Right kidney (tissue), 1 donor: Measurements from ENCODE around the gene PLEKHH1.

Source experiments
- DNase-seq: peaks from one replicate; pipeline ENCODE4 v3.0.0-alpha.2; 2016

Gene PLEKHH1

DNA sequence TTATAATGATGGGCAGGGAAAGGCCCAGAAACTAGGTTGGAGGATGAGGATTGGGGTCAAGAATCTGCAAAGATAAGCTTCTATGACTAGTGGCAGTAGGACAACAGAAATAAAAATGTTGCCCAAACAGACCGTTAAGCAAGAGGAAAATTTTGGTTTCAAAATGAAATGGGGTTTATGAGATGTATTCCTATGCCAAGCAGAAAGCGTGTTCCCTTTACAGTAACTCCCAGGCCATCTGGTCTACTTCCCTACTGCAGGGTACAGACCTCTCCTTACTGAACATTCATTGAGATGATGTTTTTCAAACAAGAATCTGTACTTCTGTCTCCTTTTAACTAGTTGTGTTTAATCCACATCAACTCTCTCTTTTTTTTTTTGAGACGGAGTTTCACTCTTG, 24.1 kb upstream of the PLEKHH1 start:
- no peak for DNase-seq

DNA sequence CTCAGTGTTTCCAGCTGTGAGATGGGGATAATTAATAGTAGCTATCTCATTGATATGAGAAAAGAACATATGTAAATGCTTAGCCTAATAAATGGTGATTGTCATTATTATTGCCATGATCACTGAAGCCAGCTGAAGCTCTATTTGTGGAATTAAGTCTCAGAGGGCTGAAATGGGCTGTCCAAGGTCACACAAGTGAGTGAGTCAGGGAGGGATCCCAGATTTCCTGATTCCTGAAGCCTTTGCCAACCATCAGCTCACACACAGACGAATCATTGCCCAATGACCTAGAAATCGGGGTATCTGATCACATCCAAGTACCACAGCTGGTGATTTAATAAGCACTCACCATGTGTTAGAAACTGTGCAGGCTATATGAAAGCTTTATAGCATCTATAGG, 23.0 kb upstream of the PLEKHH1 start:
- no peak for DNase-seq

DNA sequence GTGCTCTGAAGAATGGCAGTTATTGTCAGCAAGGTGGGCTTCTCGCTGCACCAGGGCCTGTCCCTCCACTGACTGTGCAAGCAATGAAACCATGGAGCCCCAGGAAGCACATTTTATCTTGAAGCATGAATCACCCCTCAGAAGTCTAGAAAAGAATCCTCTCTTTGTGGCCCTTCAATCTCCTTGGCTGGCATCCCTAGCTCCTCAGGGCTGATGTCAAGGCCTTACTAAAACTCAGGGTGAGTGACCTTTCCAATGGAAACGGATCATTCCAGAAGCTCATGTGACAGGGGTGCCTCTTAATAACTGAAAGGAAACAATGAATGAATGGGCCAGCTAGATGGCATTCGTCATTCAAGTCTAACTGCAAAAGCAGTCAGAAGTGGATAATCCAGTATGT, 22.3 kb upstream of the PLEKHH1 start:
- DNase-seq, result no peak

DNA sequence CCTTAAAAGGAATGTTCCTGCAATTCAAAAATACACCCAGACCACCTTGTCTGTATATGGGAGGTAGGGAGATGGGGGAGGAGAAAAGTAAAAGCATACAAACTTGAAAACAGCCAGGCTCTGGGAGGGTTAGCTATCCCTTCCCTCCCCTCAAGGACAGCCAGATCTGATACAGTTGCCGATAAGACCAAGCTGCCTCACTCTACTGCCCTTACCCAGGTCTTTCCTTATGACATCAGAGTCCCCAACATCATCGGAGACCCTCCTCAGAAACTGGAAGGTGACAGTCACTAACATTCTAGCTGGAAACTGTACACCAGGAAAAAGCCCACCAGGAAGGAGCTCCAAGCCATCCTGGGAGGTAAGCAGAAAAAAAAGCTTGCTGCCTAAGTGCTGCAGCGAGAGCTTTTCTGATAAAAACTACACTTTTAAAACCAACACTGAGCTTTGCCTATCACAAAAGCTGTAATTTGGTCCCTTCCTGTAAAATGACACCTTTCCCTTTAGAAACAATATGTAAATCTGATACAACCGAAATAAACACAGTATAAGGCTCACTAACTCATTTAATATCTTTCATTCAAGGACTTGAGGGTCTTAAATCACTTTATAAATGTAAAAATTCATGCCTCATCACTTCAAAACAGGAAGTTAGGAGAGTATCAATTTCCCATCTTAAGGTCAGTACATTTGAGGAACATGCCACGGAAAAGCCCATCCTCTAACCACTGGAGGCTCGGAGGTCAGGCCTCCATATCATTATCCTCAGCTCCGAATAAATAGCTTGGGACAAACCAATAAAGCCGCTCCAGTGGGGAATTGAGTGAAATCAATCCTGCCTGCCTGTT, 20.4 kb upstream of the PLEKHH1 start:
- DNase-seq, result no peak

DNA sequence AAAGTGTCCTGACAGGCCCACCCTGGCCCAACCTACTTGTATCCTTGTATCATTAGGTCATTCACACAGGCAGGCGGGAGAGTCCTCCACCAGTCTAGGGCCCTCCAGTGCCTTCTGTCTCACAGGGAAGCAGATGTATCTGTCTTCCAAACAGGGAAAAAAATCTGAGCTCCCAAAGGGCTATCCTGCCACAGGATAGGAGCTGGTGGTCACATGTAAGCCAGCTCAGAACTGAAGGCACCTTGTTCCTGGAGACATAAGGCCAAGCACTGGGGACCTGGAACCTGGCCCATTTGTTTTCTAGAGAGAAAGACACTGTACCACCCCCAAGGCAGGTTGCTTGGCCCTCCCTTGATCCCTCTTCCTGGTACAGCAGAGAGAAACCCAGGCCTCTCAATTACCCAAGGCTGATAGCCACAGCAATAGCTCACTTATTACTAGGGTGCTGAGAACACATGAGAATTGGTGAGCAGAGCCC, 19.4 kb upstream of the PLEKHH1 start:
- DNase-seq, result no peak

DNA sequence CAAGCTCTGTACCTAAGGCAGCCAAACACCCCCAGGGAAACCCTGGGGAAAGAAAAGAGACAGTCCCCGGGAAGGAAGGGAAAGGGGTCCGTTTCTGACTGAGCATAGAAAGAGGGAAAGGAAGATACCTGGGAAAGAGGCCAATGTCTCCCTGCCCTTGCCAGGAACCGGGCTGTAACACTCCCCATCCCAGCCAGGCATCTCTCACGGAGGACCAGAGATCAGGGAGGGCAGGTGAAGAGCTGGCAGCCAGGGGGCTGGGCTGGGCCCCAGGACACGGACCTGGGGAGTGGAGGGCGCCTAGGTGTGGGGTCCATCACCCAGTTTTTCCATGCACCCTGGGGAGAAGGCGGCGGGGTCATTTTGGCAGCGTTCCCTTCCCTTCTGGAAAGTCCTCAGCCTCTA, 18.9 kb upstream of the PLEKHH1 start:
- peak; percentile 46 for DNase-seq

DNA sequence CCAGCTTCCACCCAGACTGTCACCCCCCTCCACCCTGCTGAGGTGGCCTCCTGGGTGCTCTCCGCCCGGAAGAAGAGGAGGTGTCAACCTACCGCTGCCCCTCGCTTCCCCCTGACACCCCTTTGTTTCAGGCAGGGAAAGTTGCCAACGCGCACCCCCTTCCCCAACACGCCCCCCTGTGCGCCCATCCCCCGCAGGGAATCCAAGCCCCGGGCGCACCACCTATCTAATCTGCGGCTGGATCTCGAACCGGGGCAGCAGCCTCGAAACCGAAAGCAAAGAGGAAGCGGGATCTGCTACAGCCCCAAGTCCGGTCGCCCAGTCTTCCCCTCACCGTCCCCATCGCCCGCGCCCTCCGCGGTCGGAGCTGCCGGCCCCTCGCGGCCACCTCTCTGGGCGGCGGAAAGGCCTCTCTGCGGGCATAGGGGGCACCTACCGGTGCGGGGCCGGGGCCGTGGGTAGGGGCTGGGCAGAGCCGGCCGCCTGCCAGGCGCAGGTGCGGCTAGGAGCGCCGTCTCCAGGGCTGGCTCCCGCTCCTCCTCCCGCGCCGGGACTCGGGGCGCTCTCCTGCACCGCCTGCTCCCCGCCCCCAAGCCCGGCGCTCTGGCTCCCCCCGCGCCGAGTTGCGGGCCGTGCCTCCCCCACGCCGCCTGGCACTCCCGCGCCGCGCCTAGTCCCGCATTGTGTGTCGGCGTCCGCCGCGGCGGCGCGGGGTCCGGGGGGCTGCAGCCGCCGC, 18.3 kb upstream of the PLEKHH1 start:
- DNase-seq, result peak; percentile 64

DNA sequence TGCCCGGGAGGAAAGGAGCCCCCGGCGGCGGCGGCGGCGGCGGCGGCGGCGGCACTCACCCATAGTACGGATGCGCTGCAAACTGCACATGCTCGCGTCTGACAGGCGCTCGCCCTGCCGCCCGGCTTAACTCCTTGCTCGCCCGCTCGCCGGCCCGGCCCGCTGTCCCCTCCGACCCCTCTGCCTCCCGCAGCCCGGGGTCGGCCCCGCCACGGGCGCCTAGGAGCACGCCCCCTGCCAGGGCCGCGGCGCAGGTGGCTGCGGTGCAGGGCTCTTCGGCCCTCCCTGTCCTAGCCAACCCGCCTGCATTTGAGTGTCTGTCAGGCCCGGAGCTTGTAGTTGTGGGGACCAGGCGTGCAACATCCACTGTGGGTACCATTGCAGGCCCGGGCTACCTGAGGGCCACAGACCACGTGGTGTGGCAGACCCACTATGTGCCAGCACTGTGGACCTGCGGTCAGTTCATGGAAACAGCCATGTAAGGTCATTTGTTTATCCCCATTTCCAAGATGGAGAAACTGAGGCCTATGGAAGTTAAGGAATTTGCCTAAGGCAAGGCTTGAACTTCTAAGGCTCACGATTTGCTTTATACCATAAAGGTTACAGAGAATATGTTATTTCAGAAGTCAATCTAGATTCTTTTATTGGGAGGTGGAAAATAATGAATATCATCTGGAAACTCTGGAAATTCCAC, 17.6 kb upstream of the PLEKHH1 start:
- DNase-seq, result peak; percentile 26

DNA sequence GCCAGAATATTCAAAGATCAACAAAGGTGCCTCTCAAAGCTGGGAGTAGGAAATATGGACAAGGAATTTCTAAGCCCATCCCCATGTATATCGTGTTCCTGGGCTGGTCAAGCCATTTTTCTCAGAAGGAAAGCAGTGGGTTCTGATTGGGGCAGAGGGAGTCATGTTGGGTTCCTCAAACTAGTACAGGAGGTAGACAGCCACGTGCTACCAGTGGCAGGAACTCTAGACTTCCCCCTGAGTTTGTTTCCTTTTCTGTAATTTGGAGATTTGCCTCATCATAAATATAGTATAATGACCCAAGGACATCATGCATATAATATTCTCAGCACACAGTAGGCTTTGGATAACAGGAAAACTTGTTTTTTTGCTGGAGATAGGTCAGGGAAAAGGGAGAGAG, 16.4 kb upstream of the PLEKHH1 start:
- no peak for DNase-seq

DNA sequence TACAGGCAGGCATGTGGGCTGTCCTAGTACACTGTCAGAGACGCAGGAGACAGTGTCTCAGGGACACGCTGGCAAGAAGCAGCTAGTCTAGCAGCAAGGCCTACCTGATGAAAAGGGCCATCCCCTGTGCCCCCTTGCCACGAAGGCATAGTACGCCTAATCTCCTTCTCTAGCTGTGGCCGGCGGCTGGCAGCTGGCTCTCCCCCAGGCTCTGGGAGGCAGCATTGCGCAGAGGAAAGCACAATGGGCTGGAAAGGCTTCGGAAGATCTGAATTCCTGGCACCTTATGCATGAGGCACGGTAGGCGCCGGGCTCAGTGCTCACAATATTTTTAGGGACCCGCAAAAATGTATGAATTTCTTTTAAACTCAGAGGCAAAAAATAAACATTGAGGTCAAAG, 16.0 kb upstream of the PLEKHH1 start:
- no peak for DNase-seq

DNA sequence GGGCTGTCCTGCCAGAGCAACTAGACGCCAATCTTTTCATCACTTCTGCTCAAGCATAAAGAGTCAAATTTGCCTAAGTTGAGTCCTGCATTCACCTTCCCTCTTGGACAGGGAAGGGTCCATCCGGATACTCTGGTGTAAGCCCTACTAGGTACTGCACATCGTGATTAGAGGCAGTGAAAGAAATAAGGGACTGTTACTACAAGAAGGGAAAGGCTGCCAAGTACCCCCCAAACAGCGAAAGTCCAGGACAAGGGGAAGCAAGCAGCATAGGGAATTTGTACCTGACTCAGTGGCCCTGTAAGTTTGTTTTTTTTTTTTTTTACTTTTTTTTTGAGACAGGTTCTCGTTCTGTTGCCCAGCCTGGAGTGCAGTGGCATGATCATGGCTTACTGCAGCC, 13.7 kb upstream of the PLEKHH1 start:
- no peak for DNase-seq

DNA sequence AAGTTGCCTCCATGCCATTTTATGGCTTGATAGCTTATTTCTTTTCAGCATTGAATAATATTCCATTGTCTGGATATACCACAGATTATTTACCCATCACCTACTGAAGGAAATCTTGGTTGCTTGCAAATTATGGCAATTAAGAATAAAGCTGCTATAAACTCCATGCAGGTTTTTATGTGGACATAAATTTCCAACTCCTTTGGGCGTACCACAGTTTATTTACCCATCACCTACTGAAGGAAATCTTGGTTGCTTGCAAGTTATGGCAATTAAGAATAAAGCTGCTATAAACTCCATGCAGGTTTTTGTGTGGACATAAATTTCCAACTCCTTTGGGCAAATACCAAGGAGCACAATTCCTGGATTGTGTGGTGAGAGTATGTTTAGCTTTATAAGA, 12.6 kb upstream of the PLEKHH1 start:
- DNase-seq, result no peak

DNA sequence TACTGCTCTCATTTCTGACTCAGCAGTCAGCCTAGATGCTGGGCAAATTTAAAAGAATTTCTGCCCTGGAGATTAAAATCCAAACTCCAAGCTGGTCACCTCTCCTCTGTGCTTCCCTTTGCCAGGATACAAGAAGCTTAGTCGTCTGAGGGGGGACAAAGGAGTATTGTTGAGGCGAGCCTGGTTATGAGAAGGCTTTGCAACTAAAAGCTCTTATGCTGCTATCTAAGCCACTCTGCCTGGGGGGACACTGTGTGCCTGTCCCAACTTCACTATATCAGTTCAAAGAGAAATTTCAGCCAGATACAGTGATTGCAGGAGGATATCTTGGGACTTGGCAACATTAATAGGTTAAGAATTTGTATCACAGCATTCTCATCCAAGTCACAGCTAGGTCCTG, 10.8 kb upstream of the PLEKHH1 start:
- DNase-seq, result no peak

DNA sequence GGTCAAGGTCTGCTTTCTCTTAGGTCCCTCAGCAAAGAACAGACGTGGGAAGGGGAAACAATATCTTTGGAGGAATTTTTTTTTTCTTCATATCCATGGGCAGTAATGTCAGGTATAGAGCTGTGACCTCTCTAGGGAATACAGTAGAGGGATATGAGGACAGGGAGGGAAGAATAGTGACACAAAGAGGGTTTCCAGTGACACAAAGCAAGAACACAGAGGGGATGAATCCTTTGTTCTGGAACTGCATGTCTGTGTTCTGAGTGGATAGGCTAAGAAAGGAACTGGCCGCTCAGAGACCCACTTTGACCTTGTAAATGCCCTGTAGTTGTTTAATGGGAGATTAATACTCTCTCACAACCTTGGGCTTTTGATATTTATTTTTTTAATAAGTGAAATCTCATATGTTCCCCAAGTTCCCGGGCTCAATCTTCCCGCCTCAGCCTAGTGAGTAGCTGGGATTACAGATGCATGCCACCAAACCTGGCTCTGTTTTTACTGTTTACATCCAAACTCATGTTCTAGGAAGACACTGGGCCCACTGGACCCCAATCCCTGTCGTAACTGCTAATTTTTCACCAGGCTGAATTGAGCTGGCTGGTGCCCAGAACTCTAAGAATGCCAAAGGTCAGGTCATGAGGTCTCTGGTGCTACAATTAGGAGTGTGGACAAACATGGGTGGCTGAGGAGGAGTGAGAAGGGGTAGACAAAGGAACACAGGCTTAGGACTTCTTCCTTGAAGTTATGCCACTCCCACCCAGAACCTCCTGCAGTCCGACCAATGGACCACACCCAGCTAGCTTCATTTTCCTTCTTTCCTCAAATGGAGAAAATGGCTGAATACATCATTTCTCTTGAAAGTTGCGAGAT, 9.1 kb upstream of the PLEKHH1 start:
- no peak for DNase-seq

DNA sequence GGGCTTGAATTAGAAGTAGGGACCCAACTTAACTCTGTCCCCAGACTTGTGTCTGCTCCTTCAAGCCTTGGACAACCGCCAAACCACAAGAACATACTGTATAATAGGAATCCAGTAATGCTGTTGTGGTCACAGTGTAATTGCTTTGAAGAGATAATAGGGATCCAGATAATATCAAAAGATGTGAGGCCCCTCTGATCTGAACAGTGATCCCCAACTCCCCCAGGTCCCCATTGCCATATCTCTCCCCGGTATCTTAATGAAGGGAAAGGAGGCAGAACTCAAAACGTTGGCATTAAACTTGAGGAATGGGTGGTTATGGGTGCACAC, 8.5 kb upstream of the PLEKHH1 start:
- DNase-seq, result no peak

DNA sequence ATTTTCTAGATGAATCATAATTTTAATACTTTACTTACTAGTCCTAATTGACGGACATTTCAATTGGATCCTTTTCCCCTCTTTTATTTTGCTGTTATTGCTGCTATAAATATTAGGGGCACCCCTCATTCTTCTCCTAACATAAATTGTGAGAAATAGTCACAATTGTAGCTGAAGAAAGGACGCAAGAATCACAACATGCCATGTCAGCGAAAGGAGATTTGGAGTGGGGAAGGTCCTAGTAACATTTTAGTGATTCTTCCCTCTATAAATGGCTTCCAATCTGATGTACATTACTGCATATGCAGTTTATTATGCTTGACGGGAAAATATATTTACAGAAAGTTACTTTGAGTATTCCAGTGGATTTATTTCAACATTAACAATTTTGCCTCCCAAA, 7.7 kb upstream of the PLEKHH1 start:
- DNase-seq, result no peak

DNA sequence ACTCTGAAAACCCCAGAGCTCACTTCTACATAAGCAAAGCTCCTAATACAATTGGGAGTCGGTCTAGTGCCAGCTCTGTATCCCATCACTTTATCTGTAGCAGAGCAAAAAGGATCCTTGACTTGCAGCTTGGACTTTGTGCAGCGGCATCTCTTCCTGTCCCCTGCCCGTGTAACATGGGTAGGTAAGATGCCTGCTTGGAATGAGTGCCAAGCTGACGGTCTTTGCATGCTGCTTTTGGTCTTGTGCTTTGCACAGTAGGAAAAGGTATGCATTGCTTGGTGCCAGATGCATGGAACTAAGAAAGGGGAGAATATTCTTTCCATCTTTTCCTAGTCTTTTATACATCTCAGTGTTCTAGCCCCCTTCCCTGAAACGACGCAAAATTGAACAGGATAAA, 6.9 kb upstream of the PLEKHH1 start:
- DNase-seq, result no peak

DNA sequence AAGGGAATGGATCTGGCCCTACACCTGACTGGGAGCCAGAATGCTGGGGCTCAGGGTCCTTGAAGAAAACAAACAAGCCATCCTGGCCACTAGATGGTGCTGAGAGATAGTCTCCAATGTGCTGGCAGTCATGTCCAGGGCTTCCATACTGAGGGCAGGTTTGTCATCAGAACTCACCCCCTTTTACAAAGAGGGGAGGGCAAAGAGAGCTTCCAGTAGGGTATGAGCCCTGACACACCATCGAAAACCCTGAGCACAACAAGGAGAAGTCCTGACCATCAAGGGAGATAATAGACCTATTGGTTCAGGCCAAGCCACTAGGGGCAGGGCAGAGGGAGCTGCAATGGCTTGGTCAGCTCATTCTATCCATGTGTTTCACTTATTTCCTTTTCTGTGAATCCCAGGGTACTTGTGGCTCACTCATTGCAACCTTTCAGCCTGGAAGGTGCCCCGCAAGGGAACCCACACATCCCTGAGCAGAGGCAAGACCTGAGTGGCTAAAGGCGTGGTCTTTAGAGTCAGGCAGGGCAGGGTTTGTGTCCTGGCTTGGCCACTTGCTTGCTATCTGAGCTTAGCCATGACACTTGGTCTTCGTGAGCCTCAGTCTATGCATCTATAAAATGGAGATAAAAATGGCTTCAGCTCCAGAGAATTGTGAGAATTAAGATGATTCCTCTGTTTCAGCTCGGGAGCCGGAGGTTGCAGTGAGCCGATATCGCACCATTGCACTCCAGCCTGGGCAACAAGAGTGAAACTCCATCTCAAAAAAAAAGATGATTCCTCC, 6.2 kb upstream of the PLEKHH1 start:
- peak; percentile 52 for DNase-seq

DNA sequence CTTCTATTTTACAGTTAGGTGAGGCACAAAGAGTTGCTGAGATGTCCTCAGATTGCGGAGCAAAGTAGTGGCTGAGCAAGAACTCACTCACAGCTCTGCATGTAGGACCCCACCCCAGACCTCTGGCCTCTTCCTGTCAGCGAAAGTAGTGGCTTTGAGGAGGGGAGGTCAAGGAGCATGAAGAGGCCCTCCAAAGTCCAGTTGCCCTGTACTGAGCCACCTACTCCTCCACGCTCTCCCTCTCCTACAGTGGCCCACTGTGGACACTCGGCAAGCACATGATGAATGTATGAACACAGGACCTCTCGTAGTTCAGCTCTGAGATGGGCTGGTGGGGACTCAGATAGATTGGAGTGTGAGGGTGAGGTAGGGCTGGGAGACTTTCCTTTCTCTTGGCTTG, 5.3 kb upstream of the PLEKHH1 start:
- no peak for DNase-seq

DNA sequence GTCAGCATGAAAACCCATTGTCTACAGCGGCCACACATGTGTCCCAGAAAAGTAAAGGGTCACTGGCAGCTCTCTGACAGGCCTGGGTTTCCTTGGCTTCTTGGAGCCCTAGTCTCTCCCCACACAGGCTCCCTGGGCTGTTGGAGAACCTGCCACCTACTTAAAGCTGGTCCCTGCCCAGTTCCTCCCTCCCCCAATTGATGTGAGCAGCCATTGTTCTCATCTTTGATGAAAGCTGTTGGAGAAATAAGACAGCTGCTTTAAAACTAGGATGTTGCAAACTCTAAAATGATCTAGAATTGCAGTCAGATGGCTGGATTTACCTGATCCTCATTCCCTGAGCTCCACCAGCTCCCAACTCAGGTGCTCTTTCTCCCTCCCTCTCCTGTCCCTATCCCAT, 4.8 kb upstream of the PLEKHH1 start:
- DNase-seq, result no peak
